CD4-positive, alpha-beta T cell treated with Interleukin-2 at 100 ng/mL for 4 hours (primary cell): ENCODE data around the gene BICRAL.
"Not testable (repeated sequence)": the region's sequence is repeated elsewhere in the genome, so short reads cannot be mapped to it uniquely, and the experiment has no call there.

ENCODE experiments used
- DNase-seq: peaks from one replicate; pipeline ENCODE4 v3.0.0-alpha.2; 2020; ENCODE audit warnings: low spot score

BICRAL gene

GRCh38 chr6:42791706-42792320 is 10.0 kb downstream of the BICRAL start:
- no peak for DNase-seq

- no peak for DNase-seq
Observed at GRCh38 chr6:42795651-42796050, 13.8 kb downstream of the BICRAL start.

GRCh38 chr6:42796171-42796570 is 14.3 kb downstream of the BICRAL start:
- no peak for DNase-seq

- DNase-seq = not testable (repeated sequence)
Observed at GRCh38 chr6:42797696-42798095, 15.8 kb downstream of the BICRAL start.

GRCh38 chr6:42805297-42805861 is 23.5 kb downstream of the BICRAL start:
- DNase-seq = no peak

- DNase-seq = not testable (repeated sequence)
Observed at GRCh38 chr6:42806359-42806758, 24.5 kb downstream of the BICRAL start.

GRCh38 chr6:42808492-42809483 is 26.9 kb downstream of the BICRAL start:
- DNase-seq = no peak

GRCh38 chr6:42813074-42813645 is 31.3 kb downstream of the BICRAL start:
- DNase-seq = no peak

GRCh38 chr6:42813906-42814444 is 32.1 kb downstream of the BICRAL start:
- DNase-seq = no peak

GRCh38 chr6:42815726-42816125 is 33.9 kb downstream of the BICRAL start:
- not testable (repeated sequence) for DNase-seq

- DNase-seq = no peak
Observed at GRCh38 chr6:42817907-42818306, 36.1 kb downstream of the BICRAL start.

GRCh38 chr6:42818416-42818815 is 36.6 kb downstream of the BICRAL start:
- DNase-seq = no peak

GRCh38 chr6:42818878-42819277 is 37.0 kb downstream of the BICRAL start:
- DNase-seq = no peak

- peak; percentile 38 for DNase-seq
Observed at GRCh38 chr6:42819803-42820511, 38.1 kb downstream of the BICRAL start.

GRCh38 chr6:42820512-42821340 is 38.9 kb downstream of the BICRAL start:
- no peak for DNase-seq

GRCh38 chr6:42821341-42821668 is 39.5 kb downstream of the BICRAL start:
- DNase-seq = no peak

GRCh38 chr6:42821846-42822245 is 40.0 kb downstream of the BICRAL start:
- no peak for DNase-seq

- DNase-seq = no peak
Observed at GRCh38 chr6:42829561-42830092, 47.8 kb downstream of the BICRAL start.

GRCh38 chr6:42831237-42831636 is 49.4 kb downstream of the BICRAL start:
- DNase-seq = no peak

- DNase-seq = no peak
Observed at GRCh38 chr6:42834056-42834455, 52.2 kb downstream of the BICRAL start.
